ENCODE data around the gene SMIM24. TPM values are rescaled to one million over a fixed set of nuclear protein-coding genes. Genes with fewer than 3 reads are reported as not detected.

The SMIM24 gene
- total RNA-seq, 1 donor from 2014 or later: 1.4 TPM

DNA sequence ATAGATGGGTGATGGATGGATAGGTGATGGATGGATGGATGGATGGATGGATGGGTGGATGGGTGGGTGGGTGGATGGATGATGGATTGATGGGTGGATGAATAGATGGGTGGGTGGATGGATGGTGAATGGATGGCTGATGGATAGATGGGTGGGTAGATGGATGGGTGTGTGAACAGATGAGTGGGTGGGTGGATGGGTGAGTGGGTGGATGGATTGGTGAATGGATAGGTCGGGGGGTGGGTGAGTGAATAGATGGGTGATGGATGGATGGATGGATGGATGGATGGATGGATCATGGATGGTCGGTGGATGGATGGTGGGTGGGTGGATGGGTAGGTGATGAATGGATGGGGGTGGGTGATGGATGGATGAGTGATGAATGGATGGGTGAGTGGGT lies 3.5 kb downstream of the SMIM24 start:
- no peak overlapping the region for H3K4me3 ChIP-seq (ENCODE audit: low read depth, low read length)
- TF ChIP-seq, protein P1, sequence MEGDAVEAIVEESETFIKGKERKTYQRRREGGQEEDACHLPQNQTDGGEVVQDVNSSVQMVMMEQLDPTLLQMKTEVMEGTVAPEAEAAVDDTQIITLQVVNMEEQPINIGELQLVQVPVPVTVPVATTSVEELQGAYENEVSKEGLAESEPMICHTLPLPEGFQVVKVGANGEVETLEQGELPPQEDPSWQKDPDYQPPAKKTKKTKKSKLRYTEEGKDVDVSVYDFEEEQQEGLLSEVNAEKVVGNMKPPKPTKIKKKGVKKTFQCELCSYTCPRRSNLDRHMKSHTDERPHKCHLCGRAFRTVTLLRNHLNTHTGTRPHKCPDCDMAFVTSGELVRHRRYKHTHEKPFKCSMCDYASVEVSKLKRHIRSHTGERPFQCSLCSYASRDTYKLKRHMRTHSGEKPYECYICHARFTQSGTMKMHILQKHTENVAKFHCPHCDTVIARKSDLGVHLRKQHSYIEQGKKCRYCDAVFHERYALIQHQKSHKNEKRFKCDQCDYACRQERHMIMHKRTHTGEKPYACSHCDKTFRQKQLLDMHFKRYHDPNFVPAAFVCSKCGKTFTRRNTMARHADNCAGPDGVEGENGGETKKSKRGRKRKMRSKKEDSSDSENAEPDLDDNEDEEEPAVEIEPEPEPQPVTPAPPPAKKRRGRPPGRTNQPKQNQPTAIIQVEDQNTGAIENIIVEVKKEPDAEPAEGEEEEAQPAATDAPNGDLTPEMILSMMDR (conservative IDR thresholded peaks at IDR 0.05; ENCODE audit: low read depth, low read length): no peak
- DNase-seq (ENCODE audit: low read depth): no peak

DNA sequence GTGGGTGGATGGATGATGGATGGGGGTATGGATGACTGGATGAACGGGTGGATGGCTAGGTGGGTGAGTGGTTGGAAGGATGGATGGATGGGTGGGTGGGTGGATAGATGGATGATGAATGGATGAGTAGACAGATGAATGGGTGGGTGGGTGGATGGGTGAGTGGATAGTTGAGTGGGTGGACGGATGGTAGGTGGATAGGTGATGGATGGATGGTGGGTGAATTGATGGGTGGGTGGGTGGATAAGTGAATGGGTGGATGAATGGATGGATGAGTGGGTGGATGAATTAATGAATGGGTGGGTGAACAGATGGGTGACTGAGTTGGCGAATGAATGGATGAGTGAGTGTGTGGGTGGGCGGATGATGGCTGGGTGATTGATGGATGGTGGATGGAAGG lies 4.9 kb downstream of the SMIM24 start:
- DNase-seq (ENCODE audit: low read depth): no peak
- TF ChIP-seq, protein P1 (conservative IDR thresholded peaks at IDR 0.05; ENCODE audit: low read depth, low read length): no peak
- no peak overlapping the region for H3K4me3 ChIP-seq (ENCODE audit: low read depth, low read length)

DNA sequence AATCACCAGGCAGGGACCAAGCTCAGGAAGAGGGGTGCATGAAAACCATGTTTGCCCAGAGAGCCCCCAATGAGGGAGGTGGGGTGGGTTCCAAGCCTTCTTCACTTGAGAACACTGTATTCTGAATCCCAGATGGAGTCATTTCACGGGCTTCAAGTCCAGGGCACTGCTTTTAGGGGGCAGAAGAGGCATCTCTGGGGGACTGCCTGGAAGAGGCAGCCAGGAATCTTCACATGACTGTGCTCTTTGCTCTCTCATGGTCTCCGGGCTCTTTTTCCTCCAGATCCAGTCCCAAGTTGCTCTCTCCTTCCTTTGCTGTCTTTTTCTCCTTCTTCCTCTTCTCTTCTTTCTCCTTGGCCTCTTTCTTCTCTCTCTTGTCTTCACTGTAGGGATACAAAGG lies 5.7 kb downstream of the SMIM24 start:
- DNase-seq (ENCODE audit: low read depth): no peak
- no peak overlapping the region for H3K4me3 ChIP-seq (ENCODE audit: low read depth, low read length)
- TF ChIP-seq, protein P1 (conservative IDR thresholded peaks at IDR 0.05; ENCODE audit: low read depth, low read length): no peak

DNA sequence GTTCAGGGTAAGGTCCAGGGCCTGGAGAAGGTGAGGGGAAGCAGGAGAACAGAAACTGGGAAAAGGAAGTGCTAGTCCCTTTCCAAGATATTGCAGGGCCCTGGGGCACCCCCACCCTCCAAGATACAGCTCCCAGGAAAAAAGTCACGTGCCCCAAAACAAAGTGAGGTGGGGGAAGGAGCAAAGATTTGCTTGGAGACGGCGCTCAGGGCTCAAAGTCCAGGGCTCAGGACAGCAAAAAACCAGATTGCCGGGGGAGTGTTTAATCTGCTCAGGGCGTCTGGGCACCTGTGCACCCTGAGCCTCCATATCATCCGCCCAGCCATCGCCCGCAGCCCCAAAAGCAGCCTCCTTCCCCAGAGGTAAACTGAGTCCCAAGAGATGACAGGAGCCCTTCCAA lies 6.3 kb downstream of the SMIM24 start:
- no peak overlapping the region for H3K4me3 ChIP-seq (ENCODE audit: low read depth, low read length)
- TF ChIP-seq, protein P1 (conservative IDR thresholded peaks at IDR 0.05; ENCODE audit: low read depth, low read length): no peak
- DNase-seq (ENCODE audit: low read depth): no peak

DNA sequence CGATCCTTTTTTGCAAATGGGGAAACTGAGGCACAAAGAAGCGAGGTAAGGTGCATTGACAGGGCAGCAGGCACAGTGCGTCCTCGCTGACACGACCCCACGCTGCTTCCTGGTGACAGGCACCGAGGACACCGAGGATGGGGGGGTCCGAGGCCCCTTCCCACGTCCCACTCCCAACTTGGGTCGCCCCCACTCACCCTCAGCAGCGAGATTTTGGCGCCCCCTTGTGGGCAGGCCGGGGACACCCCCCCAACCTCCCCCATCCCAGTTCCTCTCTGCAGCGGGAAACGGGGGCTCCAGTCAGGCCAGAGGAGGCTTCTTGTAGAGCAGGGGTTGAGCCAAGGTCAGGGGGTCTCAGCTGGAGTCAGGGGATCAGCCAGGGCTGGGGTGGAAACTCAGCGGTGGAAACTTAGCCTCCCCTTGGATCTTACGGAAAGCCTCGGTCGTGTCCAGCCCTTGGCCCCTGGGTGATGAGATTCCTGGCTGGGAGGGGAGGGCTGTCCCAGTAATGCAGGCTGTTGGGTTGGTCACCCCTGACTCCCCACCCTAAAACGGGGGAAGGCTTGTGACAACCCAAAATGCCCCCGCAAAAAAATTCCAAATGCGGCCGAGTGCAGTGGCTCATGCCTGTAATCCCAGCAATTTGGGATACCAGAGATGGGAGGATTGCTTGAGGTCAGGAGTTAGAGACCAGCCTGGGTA lies 8.2 kb downstream of the SMIM24 start:
- no peak for DNase-seq (ENCODE audit: low read depth)
- no peak overlapping the region for H3K4me3 ChIP-seq (ENCODE audit: low read depth, low read length)
- TF ChIP-seq, protein P1 (conservative IDR thresholded peaks at IDR 0.05; ENCODE audit: low read depth, low read length): peak; percentile 83

DNA sequence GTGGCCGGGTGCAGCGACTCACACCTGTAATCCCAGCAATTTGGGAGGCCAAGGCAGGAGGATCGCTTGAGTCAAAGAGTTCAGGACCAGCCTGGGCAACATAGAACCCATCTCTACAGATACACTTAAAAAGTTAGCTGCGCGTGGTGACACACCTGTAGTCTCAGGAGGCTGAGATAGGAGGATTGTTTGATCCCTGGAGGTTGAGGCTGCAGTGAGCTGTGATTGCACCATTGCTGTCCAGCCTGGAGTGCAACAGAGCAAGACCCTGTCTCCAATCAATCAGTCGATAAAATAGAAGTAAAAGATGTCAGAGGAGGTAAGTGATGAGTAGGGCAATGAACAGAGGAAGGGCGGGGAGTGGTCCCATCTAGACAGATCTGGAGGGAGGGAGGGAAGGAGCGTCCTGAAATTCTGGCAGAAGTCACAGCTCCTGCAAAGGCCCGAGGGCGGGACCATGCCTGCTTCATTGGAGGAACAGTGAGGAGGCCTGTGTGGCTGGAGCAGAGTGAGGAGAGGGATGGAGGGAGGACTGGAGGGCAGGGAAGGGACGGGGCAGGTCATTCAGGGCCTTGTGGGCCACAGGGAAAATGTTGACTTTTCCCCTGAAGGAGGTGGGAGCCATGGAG lies 9.7 kb downstream of the SMIM24 start:
- no peak for DNase-seq (ENCODE audit: low read depth)
- TF ChIP-seq, protein P1 (conservative IDR thresholded peaks at IDR 0.05; ENCODE audit: low read depth, low read length): no peak
- no peak overlapping the region for H3K4me3 ChIP-seq (ENCODE audit: low read depth, low read length)
